Neural cell (in vitro differentiated cells): Measurements from ENCODE around the gene CD200.

Experiments used
- EP300 ChIP-seq: fragments of 450-650 bp; conservative IDR thresholded peaks from 2 replicates; pipeline ENCODE4 v1.6.1; 2014; ENCODE audit warnings: antibody characterized with exemption, mild to moderate bottlenecking, moderate library complexity; ENCODE audit not compliant: poor library complexity, severe bottlenecking
- EZH2 ChIP-seq: fragments of 200-600, 300-800 bp; shearing (Covaris generic), sonication (generic); IDR thresholded peaks from 2 replicates; pipeline ENCODE4 v1.6.1; 2014; ENCODE audit warnings: antibody characterized with exemption, low read length, borderline replicate concordance, mild to moderate bottlenecking; ENCODE audit not compliant: insufficient read depth, poor library complexity, severe bottlenecking
- POLR2AphosphoS5 ChIP-seq: IDR thresholded peaks from 2 replicates; pipeline ENCODE4 v1.6.1; 2012
- RAD21 ChIP-seq: fragments of 450-650 bp; conservative IDR thresholded peaks from 2 replicates; pipeline ENCODE4 v1.6.1; 2014; ENCODE audit warnings: antibody characterized with exemption, mild to moderate bottlenecking, moderate library complexity
- REST ChIP-seq: IDR thresholded peaks from 2 replicates; pipeline ENCODE4 v1.6.1; 2012; ENCODE audit warnings: borderline replicate concordance
- SMC3 ChIP-seq: fragments of 450-650 bp; conservative IDR thresholded peaks from 2 replicates; pipeline ENCODE4 v1.6.1; 2014; ENCODE audit warnings: antibody characterized with exemption, mild to moderate bottlenecking, moderate library complexity; ENCODE audit not compliant: poor library complexity
- TF ChIP-seq, protein P1 (sequence below): fragments of 450-650 bp; IDR thresholded peaks from 2 replicates; pipeline ENCODE4 v1.5.1; 2014; ENCODE audit warnings: antibody characterized with exemption, mild to moderate bottlenecking, moderate library complexity; ENCODE audit not compliant: poor library complexity, severe bottlenecking

DNA sequence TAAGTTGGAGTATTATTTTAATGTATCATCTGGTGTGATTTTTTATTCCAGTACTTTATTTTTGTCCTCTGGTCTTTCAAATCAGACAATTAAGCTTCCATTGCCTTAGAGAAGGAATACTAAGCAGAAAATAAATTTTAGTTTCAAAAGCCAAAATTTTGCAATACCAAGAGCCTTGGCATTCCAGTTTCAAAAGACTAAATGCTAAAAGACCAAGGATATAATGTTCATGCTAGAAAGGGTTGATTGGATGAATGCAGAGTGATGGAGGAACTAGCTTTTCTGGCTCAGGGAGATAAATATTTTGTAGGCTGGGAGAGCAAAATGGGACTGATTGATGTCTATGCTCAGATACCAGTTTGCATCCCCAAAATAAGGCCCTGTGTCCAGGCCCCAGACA lies 6.2 kb downstream of the CD200 start:
- TF ChIP-seq, protein P1, sequence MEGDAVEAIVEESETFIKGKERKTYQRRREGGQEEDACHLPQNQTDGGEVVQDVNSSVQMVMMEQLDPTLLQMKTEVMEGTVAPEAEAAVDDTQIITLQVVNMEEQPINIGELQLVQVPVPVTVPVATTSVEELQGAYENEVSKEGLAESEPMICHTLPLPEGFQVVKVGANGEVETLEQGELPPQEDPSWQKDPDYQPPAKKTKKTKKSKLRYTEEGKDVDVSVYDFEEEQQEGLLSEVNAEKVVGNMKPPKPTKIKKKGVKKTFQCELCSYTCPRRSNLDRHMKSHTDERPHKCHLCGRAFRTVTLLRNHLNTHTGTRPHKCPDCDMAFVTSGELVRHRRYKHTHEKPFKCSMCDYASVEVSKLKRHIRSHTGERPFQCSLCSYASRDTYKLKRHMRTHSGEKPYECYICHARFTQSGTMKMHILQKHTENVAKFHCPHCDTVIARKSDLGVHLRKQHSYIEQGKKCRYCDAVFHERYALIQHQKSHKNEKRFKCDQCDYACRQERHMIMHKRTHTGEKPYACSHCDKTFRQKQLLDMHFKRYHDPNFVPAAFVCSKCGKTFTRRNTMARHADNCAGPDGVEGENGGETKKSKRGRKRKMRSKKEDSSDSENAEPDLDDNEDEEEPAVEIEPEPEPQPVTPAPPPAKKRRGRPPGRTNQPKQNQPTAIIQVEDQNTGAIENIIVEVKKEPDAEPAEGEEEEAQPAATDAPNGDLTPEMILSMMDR: no peak
- TF ChIP-seq RAD21 (no peak), EP300 (no peak), EZH2 (no peak), REST (no peak), POLR2AphosphoS5 (no peak), SMC3 (no peak)
